ENCODE results near the gene PLXNC1.

Gene PLXNC1

GRCh38 chr12:94147991-94148738 lies at the start of gene PLXNC1:
Gene PLXNC1, plus strand, starts transcription at chr12:94148577. Its CDS starts 395 bp downstream, at chr12:94148972.
- peak in 1 of 2 experiments; percentile 67 for DNase-seq

DNA sequence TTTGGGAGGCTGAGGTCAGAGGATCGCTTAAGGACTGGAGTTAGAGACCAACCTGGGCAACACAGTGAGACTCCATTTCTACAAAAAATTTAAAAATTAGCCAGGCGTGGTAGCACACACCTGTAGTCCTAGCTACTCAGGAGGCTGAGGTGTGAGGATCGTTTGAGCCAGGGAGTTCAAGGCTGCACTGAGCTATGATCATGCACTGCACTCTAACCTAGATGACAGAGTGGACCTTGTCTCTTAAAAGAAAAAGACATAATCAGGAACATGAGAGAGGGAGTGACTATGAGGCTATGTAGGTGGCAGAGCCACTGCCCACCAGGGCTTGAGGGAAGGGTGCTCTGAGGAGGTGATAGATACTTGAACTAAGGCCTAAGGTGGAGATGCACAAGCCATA lies 49.2 kb upstream of the PLXNC1 start:
- no peak for DNase-seq

- peak; percentile 69 to 88 for DNase-seq
Measured at GRCh38 chr12:94099632-94100031, 48.7 kb upstream of the PLXNC1 start.

DNA sequence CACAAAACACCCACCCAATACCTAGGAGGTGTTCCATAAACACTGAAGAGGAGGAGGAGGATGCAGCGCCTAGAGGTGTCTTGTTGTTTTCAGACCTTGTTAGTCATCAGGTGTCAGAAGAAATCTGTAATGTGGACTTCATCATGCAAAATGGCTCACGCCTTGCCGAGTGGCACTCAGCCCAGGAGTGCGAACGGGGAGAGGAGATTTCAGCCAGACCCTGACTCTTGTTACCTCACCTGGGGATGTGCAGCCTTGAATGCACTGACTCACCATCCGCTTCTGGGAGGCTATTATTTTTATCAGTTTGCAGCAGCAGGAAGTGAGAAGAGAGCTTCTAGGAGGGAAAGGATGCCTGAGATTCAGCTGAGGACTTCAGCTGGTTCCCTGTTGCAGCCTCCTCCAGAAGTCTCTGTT lies 48.2 kb upstream of the PLXNC1 start:
- DNase-seq = peak in 1 of 2 experiments; percentile 19

GRCh38 chr12:94100990-94101737 lies 47.2 kb upstream of the PLXNC1 start:
- peak; percentile 91 to 95 for DNase-seq

GRCh38 chr12:94101738-94102660 lies 46.4 kb upstream of the PLXNC1 start:
- DNase-seq = peak; percentile 71 to 95

- DNase-seq = no peak
Measured at GRCh38 chr12:94103986-94104385, 44.4 kb upstream of the PLXNC1 start.

DNA sequence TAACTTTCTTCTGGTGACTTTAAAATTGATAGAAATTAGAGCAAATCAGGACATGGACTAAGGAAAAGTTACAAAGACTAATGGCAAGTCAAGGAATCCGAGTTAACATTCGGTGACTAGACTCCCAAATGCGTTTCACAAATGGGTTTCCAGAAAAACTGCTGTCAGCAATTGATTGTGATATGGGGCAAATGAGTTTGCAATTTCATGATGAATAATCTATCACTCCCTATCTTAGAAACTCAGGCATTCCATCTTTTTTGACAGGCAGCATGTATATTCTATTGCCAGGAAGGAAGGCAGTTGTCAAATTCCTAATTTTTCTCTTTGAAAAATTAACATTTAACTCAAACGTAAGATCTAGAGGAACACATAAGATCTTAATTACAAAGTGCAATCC lies 40.5 kb upstream of the PLXNC1 start:
- DNase-seq = no peak

- no peak for DNase-seq
Measured at GRCh38 chr12:94109160-94109559, 39.2 kb upstream of the PLXNC1 start.

GRCh38 chr12:94110258-94110657 lies 38.1 kb upstream of the PLXNC1 start:
- no peak for DNase-seq

GRCh38 chr12:94111302-94111701 lies 37.1 kb upstream of the PLXNC1 start:
- no peak for DNase-seq

- DNase-seq = no peak
Measured at GRCh38 chr12:94112121-94112520, 36.3 kb upstream of the PLXNC1 start.

- DNase-seq = no peak
Measured at GRCh38 chr12:94114166-94114565, 34.2 kb upstream of the PLXNC1 start.

- DNase-seq = no peak
Measured at GRCh38 chr12:94116191-94116590, 32.2 kb upstream of the PLXNC1 start.

DNA sequence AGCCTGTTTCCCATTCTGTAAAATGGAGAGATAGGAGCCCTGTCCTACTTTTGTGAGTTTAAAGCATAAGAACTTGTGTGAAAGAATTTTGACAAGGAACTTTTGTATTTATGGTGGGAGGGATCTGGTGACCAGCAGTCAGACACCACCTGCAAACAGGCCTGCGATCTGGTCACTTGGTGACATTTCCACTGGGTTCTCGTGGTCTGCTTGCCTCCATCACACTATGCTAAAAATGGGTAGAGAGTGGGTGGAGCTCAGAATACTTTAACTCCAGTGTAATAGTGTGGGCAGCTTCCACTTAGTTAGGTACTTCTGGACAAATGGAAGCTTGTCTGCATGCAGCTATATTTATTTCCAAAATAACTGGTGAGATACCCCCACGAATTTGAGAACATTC lies 26.5 kb upstream of the PLXNC1 start:
- no peak for DNase-seq

- DNase-seq = no peak
Measured at GRCh38 chr12:94122591-94122990, 25.8 kb upstream of the PLXNC1 start.

DNA sequence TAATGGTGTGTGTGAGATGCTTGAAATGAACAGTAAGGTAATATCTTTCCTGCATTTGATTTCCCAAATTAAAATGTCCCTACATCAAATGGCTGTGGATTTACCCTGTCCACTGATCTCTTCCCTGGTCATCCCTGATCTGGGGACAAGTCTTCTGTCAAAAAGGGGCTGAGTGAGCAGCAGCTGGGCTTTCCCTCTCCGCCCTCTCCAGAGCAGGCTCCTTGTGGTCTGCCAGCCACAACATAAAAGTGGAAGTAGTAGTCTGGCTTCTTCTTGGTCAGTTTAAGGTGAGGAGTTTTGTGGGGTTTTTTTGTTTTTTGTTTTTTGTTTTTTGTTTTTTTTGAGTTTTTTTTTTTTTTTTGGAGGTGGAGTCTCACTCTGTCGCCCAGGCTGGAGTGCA lies 25.2 kb upstream of the PLXNC1 start:
- no peak for DNase-seq

GRCh38 chr12:94126067-94126466 lies 22.3 kb upstream of the PLXNC1 start:
- no peak for DNase-seq

- DNase-seq = peak in 1 of 2 experiments; percentile 38
Measured at GRCh38 chr12:94127239-94128131, 20.9 kb upstream of the PLXNC1 start.

DNA sequence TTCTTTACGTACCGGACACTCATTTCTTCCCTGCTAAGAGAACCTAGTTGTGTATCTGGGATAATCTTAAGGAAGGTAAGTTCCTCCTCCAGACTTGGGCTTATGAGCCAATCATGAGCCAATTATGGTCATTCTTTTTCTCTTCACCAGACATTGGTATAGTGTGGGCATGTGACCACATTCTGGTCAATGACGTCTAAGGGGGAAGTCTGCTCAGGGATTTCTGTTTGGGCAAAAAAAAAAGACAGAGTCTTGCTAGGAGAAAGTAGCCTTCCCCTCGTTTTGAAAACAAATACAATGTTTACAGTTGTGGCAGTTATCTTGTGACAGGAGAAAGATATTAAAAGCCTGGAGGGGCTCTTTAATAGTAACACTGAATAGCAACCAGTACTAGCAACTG lies 20.1 kb upstream of the PLXNC1 start:
- no peak for DNase-seq

DNA sequence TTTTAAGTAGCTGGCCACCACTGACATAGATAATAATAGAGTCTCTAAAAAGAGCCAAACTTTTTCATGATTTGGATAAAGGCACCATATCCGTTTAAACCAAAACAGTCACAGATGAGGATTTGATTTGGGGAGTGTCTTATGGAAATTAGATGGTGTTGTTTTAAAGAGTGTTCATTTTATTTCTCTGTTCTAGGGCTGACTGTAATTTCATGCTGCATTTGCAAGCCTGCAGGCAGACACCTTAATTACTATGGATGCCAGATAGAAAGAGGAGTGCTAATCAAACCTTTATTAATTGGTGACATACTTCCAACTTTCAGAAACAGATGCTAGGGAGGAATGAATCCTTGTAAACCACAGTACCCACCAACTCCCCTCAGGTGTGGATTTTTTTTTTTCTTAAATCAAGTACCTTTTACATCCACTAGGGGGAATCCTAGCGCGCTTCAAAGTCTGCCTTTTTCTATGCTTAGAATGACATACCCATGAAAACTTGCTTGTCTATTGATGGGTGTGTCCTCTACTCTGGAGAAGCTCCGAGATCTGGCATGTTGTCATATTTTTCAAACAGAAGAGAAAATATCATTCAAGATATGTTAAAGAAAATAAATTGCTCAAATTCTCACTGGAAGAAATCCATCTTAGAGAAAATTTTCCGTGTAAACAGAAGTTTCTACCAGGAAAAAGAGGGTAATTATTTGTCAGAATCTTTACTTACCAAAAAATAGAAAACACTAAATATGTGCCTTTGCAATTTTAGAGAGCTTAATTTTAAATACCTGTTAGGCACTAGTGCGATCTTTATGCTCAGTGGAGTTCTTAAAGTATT lies 14.2 kb upstream of the PLXNC1 start:
- peak in 1 of 2 experiments; percentile 66 for DNase-seq

Measured in NCI-H526 (cell line).